ENCODE results near the gene LAPTM5. TPM values are rescaled to one million over a fixed set of nuclear protein-coding genes. Genes with fewer than 3 reads are reported as not detected.

LAPTM5 gene
- total and polyA plus RNA-seq, 10 of the 15 experiments (the other 5 are each of a cell fraction or from before 2014, with no cell fraction given): 24.1 to 1,034 (median 687) TPM

DNA sequence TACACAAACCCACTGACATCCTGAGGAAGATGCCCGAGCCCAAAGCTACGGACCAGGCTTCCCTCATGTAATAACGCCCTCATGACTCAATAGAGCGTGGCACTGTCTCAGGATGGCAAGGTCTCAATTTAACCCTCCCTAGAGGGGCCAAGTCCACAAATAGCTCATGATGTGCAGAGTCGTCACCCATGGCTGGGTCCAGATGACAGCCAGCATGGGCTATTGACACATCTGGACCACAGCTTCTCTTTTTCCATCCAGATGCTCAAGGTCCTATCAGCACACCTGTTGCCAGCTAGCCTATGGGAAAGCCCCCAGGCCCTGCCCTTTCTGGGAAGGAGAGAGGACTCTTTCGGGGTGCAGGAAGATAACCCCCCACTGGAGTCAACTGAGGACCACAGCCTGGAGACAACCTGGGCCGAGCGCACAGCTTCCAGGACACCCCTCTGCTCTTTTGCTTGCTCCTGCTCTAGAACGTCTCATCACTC is 2.8 kb downstream of the LAPTM5 start (continued):
- TF ChIP-seq, protein P1, sequence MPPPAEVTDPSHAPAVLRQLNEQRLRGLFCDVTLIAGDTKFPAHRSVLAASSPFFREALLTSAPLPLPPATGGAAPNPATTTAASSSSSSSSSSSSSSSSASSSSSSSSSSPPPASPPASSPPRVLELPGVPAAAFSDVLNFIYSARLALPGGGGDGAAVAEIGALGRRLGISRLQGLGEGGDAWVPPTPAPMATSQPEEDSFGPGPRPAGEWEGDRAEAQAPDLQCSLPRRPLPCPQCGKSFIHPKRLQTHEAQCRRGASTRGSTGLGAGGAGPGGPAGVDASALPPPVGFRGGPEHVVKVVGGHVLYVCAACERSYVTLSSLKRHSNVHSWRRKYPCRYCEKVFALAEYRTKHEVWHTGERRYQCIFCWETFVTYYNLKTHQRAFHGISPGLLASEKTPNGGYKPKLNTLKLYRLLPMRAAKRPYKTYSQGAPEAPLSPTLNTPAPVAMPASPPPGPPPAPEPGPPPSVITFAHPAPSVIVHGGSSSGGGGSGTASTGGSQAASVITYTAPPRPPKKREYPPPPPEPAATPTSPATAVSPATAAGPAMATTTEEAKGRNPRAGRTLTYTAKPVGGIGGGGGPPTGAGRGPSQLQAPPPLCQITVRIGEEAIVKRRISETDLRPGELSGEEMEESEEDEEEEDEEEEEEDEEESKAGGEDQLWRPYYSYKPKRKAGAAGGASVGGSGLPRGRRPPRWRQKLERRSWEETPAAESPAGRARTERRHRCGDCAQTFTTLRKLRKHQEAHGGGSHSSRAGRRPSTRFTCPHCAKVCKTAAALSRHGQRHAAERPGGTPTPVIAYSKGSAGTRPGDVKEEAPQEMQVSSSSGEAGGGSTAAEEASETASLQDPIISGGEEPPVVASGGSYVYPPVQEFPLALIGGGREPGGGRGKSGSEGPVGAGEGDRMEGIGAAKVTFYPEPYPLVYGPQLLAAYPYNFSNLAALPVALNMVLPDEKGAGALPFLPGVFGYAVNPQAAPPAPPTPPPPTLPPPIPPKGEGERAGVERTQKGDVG (CRISPR knock-in tag; IDR thresholded peaks at IDR 0.05): no peak
- TF ChIP-seq, protein P2, sequence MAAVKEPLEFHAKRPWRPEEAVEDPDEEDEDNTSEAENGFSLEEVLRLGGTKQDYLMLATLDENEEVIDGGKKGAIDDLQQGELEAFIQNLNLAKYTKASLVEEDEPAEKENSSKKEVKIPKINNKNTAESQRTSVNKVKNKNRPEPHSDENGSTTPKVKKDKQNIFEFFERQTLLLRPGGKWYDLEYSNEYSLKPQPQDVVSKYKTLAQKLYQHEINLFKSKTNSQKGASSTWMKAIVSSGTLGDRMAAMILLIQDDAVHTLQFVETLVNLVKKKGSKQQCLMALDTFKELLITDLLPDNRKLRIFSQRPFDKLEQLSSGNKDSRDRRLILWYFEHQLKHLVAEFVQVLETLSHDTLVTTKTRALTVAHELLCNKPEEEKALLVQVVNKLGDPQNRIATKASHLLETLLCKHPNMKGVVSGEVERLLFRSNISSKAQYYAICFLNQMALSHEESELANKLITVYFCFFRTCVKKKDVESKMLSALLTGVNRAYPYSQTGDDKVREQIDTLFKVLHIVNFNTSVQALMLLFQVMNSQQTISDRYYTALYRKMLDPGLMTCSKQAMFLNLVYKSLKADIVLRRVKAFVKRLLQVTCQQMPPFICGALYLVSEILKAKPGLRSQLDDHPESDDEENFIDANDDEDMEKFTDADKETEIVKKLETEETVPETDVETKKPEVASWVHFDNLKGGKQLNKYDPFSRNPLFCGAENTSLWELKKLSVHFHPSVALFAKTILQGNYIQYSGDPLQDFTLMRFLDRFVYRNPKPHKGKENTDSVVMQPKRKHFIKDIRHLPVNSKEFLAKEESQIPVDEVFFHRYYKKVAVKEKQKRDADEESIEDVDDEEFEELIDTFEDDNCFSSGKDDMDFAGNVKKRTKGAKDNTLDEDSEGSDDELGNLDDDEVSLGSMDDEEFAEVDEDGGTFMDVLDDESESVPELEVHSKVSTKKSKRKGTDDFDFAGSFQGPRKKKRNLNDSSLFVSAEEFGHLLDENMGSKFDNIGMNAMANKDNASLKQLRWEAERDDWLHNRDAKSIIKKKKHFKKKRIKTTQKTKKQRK (IDR thresholded peaks at IDR 0.05; ENCODE audit: low read depth, low read length): no peak
- no peak for TF ChIP-seq CREB1 (IDR thresholded peaks at IDR 0.05; ENCODE audit: low read depth)
- peak; percentile 42; the same call in 2 of the 3 replicates for TF ChIP-seq POU2F2 (IDR thresholded peaks at IDR 0.05; ENCODE audit: borderline replicate concordance, low read depth, low read length)
- TF ChIP-seq SMAD5 (IDR thresholded peaks at IDR 0.05; ENCODE audit: low read depth): peak; percentile 31; the same call in 1 of the 2 replicates
- TF ChIP-seq, protein P3, sequence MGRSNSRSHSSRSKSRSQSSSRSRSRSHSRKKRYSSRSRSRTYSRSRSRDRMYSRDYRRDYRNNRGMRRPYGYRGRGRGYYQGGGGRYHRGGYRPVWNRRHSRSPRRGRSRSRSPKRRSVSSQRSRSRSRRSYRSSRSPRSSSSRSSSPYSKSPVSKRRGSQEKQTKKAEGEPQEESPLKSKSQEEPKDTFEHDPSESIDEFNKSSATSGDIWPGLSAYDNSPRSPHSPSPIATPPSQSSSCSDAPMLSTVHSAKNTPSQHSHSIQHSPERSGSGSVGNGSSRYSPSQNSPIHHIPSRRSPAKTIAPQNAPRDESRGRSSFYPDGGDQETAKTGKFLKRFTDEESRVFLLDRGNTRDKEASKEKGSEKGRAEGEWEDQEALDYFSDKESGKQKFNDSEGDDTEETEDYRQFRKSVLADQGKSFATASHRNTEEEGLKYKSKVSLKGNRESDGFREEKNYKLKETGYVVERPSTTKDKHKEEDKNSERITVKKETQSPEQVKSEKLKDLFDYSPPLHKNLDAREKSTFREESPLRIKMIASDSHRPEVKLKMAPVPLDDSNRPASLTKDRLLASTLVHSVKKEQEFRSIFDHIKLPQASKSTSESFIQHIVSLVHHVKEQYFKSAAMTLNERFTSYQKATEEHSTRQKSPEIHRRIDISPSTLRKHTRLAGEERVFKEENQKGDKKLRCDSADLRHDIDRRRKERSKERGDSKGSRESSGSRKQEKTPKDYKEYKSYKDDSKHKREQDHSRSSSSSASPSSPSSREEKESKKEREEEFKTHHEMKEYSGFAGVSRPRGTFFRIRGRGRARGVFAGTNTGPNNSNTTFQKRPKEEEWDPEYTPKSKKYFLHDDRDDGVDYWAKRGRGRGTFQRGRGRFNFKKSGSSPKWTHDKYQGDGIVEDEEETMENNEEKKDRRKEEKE (IDR thresholded peaks at IDR 0.05): no peak
- no peak for TF ChIP-seq NRF1 (conservative IDR thresholded peaks at IDR 0.05; ENCODE audit: low read depth, low read length)
- TF ChIP-seq NR2C1 (IDR thresholded peaks at IDR 0.05): no peak
- TF ChIP-seq RELA (IDR thresholded peaks at IDR 0.05; ENCODE audit: borderline replicate concordance, partially characterized antibody): peak; percentile 72
- no peak for TF ChIP-seq ZNF274 (IDR thresholded peaks at IDR 0.05; ENCODE audit: insufficient read depth, insufficient read length)
- TF ChIP-seq, protein P4, sequence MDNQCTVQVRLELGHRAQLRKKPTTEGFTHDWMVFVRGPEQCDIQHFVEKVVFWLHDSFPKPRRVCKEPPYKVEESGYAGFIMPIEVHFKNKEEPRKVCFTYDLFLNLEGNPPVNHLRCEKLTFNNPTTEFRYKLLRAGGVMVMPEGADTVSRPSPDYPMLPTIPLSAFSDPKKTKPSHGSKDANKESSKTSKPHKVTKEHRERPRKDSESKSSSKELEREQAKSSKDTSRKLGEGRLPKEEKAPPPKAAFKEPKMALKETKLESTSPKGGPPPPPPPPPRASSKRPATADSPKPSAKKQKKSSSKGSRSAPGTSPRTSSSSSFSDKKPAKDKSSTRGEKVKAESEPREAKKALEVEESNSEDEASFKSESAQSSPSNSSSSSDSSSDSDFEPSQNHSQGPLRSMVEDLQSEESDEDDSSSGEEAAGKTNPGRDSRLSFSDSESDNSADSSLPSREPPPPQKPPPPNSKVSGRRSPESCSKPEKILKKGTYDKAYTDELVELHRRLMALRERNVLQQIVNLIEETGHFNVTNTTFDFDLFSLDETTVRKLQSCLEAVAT (IDR thresholded peaks at IDR 0.05): 0 out of 2 replicates have a peak, but pooled peaks have one; percentile 9
- no peak for TF ChIP-seq HDAC2 (IDR thresholded peaks at IDR 0.05)
- TF ChIP-seq MTA2 (IDR thresholded peaks at IDR 0.05; ENCODE audit: low read depth): peak; percentile 89
- TF ChIP-seq POLR2A (IDR thresholded peaks at IDR 0.05; ENCODE audit: low read depth, low read length): peak; percentile 54
- peak; percentile 94 for TF ChIP-seq BCL11A (IDR thresholded peaks at IDR 0.05; ENCODE audit: low read depth, low read length)
- no peak for TF ChIP-seq STAT3 (IDR thresholded peaks at IDR 0.05; ENCODE audit: low read depth, low read length)
- TF ChIP-seq YBX1 (IDR thresholded peaks at IDR 0.05): no peak
- TF ChIP-seq SRF (IDR thresholded peaks at IDR 0.05; ENCODE audit: low read depth in 2 of 2, low read length in 2 of 2): no peak
- peak; percentile 98 for TF ChIP-seq EED (IDR thresholded peaks at IDR 0.05; ENCODE audit: low read depth)
- no peak for TF ChIP-seq MYC (IDR thresholded peaks at IDR 0.05; ENCODE audit: insufficient read depth, insufficient read length, insufficient replicate concordance, low read length, severe bottlenecking)
- TF ChIP-seq BACH1 (IDR thresholded peaks at IDR 0.05; ENCODE audit: borderline replicate concordance): no peak; the same call in 1 of the 2 replicates

Measured in GM12878 (cell line).